Tibial nerve (tissue), 4 donors: ENCODE data around the gene ARRB1.

Experiments
- CTCF ChIP-seq, 5 experiments: fragments of 200-600 bp in 3 of 5; fragments of 450-650 bp in 2 of 5; sonication (generic) in 3 of 5; IDR thresholded peaks; one replicate each; pipeline ENCODE4 v1.5.1; 2016 to 2019; ENCODE audit warnings: antibody characterized with exemption in 5 of 5, mild to moderate bottlenecking in 3 of 5, moderate library complexity in 2 of 5
- EP300 ChIP-seq, 2 donors: sonication (generic); formaldehyde crosslinking; IDR thresholded peaks; one replicate each; pipeline ENCODE4 v1.6.1; 2017; ENCODE audit warnings: antibody characterized with exemption in 2 of 2, mild to moderate bottlenecking in 1 of 2
- POLR2A ChIP-seq, 2 donors: fragments of 450-650 bp; IDR thresholded peaks; one replicate each; pipeline ENCODE4 v1.6.1; 2017; ENCODE audit warnings: antibody characterized with exemption in 2 of 2, mild to moderate bottlenecking in 2 of 2, moderate library complexity in 2 of 2

DNA sequence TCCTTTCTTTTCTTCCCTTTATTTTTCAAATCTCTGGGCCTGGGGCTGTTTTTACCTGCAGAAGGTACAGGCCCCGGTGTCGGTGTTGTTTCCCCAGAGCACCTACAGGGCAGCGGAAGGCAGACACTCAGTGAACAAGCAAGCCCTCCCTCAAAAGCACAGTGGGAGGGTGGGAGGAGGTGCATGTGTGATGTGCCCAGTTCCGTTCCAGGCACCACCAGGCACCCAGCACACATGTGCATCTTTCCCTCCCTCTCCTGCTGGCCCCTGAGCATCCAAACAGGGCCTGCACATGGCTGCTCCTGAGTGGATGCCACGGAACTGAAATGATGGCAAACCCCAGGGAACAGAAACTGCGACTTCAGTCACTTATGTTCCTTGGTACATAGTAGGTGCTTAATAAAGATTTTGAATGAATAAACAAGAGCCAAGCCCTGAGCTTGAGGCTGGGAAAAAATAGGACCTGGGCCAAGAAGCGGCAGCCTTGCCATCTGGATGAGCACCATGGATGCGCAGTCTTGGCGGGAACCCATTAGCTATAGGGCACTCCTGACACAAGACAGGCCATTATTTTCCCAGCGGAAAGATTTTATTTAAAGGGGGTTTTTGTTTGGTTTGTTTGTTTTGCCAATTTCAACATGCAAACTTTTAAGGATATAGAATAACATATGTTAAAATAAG is 47.8 kb downstream of the ARRB1 start:
- TF ChIP-seq POLR2A (IDR thresholded peaks at IDR 0.05): no peak
- no peak for TF ChIP-seq CTCF (IDR thresholded peaks at IDR 0.05)
- TF ChIP-seq EP300 (IDR thresholded peaks at IDR 0.05): no peak
